Trophoblast cell (in vitro differentiated cells and primary cell): Measurements from ENCODE around the gene RABGAP1.

Experiments
- DNase-seq, 2 donors: peaks; one replicate each; pipeline ENCODE4 v3.0.0-alpha.2; 2016
- H2AFZ ChIP-seq: 2 replicates; pipeline ENCODE4 v1.6.1; 2013; ENCODE audit warnings: low read length, moderate library complexity, mild to moderate bottlenecking; ENCODE audit not compliant: insufficient read depth, poor library complexity
- H2AK5ac ChIP-seq: 2 replicates; pipeline ENCODE4 v1.6.1; 2013; ENCODE audit warnings: mild to moderate bottlenecking, low read length
- H2BK120ac ChIP-seq: 2 replicates; pipeline ENCODE4 v1.6.1; 2013; ENCODE audit warnings: low read length, mild to moderate bottlenecking, moderate library complexity; ENCODE audit not compliant: insufficient read depth, poor library complexity
- H2BK12ac ChIP-seq: 2 replicates; pipeline ENCODE4 v1.6.1; 2013; ENCODE audit warnings: mild to moderate bottlenecking, low read length, moderate library complexity
- H2BK5ac ChIP-seq: 2 replicates; pipeline ENCODE4 v1.6.1; 2013; ENCODE audit warnings: low read length, low read depth, moderate library complexity, mild to moderate bottlenecking; ENCODE audit not compliant: poor library complexity
- H3K14ac ChIP-seq: 2 replicates; pipeline ENCODE4 v1.6.1; 2013; ENCODE audit warnings: mild to moderate bottlenecking, low read length
- H3K18ac ChIP-seq: 2 replicates; pipeline ENCODE4 v1.6.1; 2013; ENCODE audit warnings: mild to moderate bottlenecking, low read length
- H3K23ac ChIP-seq: 2 replicates; pipeline ENCODE4 v1.6.1; 2013; ENCODE audit warnings: low read length
- H3K27ac ChIP-seq: 2 replicates; pipeline ENCODE4 v1.5.1; 2013; ENCODE audit warnings: low read depth, mild to moderate bottlenecking, inconsistent platforms, low read length, moderate library complexity
- H3K27me3 ChIP-seq: 2 replicates; pipeline ENCODE4 v1.6.1; 2013; ENCODE audit warnings: inconsistent platforms, mild to moderate bottlenecking, low read length, moderate library complexity; ENCODE audit not compliant: insufficient read depth
- H3K36me3 ChIP-seq, 2 experiments: 1 replicate in 1 of 2; 2 replicates in 1 of 2; pipeline ENCODE4 v1.6.1; 2013; ENCODE audit warnings: low read length in 2 of 2, mild to moderate bottlenecking in 2 of 2, moderate library complexity in 1 of 2; ENCODE audit not compliant: insufficient read depth in 2 of 2, control insufficient read depth in 1 of 2
- H3K4ac ChIP-seq: 2 replicates; pipeline ENCODE4 v1.6.1; 2013; ENCODE audit warnings: low read depth, mild to moderate bottlenecking, low read length, moderate library complexity
- H3K4me1 ChIP-seq, 2 experiments: 1 replicate in 1 of 2; 2 replicates in 1 of 2; pipeline ENCODE4 v1.6.1; 2013; ENCODE audit warnings: low read length in 2 of 2, mild to moderate bottlenecking in 2 of 2, moderate library complexity in 1 of 2; ENCODE audit not compliant: insufficient read depth in 2 of 2, control insufficient read depth in 1 of 2
- H3K4me2 ChIP-seq: 2 replicates; pipeline ENCODE4 v1.6.1; 2013; ENCODE audit warnings: inconsistent platforms, mild to moderate bottlenecking, low read length, moderate library complexity
- H3K4me3 ChIP-seq: 2 replicates; pipeline ENCODE4 v1.5.1; 2013; ENCODE audit warnings: mild to moderate bottlenecking, low read depth, low read length, inconsistent platforms
- H3K79me1 ChIP-seq: one replicate; pipeline ENCODE4 v1.6.1; 2013; ENCODE audit warnings: low read length
- H3K79me2 ChIP-seq: 2 replicates; pipeline ENCODE4 v1.6.1; 2013; ENCODE audit warnings: low read length, mild to moderate bottlenecking; ENCODE audit not compliant: control insufficient read depth, insufficient read depth, poor library complexity
- H3K9ac ChIP-seq: 2 replicates; pipeline ENCODE4 v1.6.1; 2013; ENCODE audit warnings: mild to moderate bottlenecking, low read length
- H3K9me3 ChIP-seq: 2 replicates; pipeline ENCODE4 v1.6.1; 2013; ENCODE audit warnings: low read depth, mild to moderate bottlenecking, control low read depth, inconsistent platforms, low read length; ENCODE audit not compliant: insufficient read depth
- H4K12ac ChIP-seq: 2 replicates; pipeline ENCODE4 v1.6.1; 2013; ENCODE audit warnings: low read depth, mild to moderate bottlenecking, low read length, moderate library complexity
- H4K8ac ChIP-seq: 2 replicates; pipeline ENCODE4 v1.6.1; 2013; ENCODE audit warnings: low read depth, mild to moderate bottlenecking, low read length, moderate library complexity
- H4K91ac ChIP-seq: one replicate; pipeline ENCODE4 v1.6.1; 2013; ENCODE audit warnings: low read depth, mild to moderate bottlenecking, low read length, moderate library complexity
- WGBS: extraction: QIAGEN DNeasy Blood & Tissue Kit; methylation state at CpG from one replicate; pipeline ENCODE4 v1.1.7; 2013; ENCODE audit warnings: missing lambda C conversion rate; ENCODE audit not compliant: insufficient read length, insufficient coverage; ENCODE audit errors: extremely low coverage; 5-methylcytosine and 5-hydroxymethylcytosine counted together

RABGAP1 gene

DNA sequence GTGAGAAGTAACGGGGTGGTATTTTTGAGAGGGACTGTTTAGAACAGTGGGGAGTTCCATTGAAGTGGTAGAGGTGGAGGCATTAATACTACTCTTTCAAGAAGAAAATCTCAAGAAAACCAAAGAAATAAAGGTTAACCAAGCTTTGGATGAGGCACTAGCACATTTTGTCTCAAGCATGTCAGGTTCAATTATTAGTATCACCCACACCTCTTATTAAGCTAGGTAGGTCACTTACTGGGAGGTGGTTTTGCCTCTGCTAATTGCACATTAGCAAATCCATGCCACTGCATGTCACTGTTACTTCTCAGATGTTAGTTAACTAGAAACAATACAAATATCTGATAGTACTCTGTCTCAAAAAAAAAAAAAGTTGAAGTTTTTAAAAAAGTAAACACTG lies 10.2 kb downstream of the RABGAP1 start:
- WGBS = 100% methylated on average over 1 of the region's 1 CpG

DNA sequence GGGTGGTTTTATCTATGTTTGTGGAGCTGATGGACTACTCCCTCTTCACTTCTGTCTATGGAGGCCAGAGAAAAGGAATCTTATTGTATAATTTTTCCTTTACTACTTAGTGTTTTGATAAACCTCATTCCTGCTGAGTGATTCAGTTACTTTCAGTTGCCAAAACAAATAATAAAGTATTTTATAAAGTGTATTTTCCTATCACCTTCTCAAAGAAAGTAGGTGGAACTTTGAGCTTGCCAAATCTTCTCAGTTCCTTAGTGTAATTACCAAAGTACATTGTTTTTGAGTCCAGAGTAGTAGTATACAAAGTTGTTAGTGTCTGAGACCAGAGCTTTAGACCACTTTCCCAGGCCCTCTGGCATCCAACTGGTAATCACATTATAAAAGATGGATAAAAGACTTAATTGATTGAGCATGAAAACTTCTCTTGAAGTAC lies 13.5 kb downstream of the RABGAP1 start:
- Histone ChIP-seq H3K36me3 (peaks cover 2% of the 10 kb centered on the region in 2 experiments), H3K4me2 (no peak overlapping the region), H3K4ac (no peak overlapping the region), H2BK12ac (no peak overlapping the region), H3K4me3 (no peak overlapping the region), H3K27ac (no peak overlapping the region), H3K18ac (no peak overlapping the region), H4K12ac (no peak overlapping the region), H3K79me2 (no peaks in the 10 kb centered on the region), H3K27me3 (no peaks in the 10 kb centered on the region), H3K9me3 (no peaks in the 10 kb centered on the region), H2AK5ac (no peak overlapping the region), H3K9ac (no peak overlapping the region), H2BK120ac (no peak overlapping the region), H3K14ac (no peak overlapping the region), H3K4me1 (no peaks in the 10 kb centered on the region), H4K91ac (no peak overlapping the region), H4K8ac (no peak overlapping the region), H3K79me1 (no peaks in the 10 kb centered on the region), H2AFZ (no peak overlapping the region), H3K23ac (no peak overlapping the region), H2BK5ac (no peak overlapping the region)
- no peak for DNase-seq

More for the DNA sequence above, 10.2 kb downstream of the RABGAP1 start:
- no peak overlapping the region for H3K27ac ChIP-seq
- no peaks in the 10 kb centered on the region for H3K4me1 ChIP-seq
- peaks cover 2% of the 10 kb centered on the region for H3K79me2 ChIP-seq
- no peak overlapping the region for H4K12ac ChIP-seq
- no peaks in the 10 kb centered on the region for H3K79me1 ChIP-seq
- no peaks in the 10 kb centered on the region for H3K27me3 ChIP-seq
- no peak overlapping the region for H4K91ac ChIP-seq
- no peak overlapping the region for H3K4me3 ChIP-seq
- H3K4me2 ChIP-seq = no peak overlapping the region
- no peaks in the 10 kb centered on the region for H3K9me3 ChIP-seq
- no peak overlapping the region for H2BK5ac ChIP-seq
- H2AFZ ChIP-seq = no peak overlapping the region
- no peak overlapping the region for H2BK12ac ChIP-seq
- H3K18ac ChIP-seq = no peak overlapping the region
- H4K8ac ChIP-seq = no peak overlapping the region
- H3K36me3 ChIP-seq = no peaks in the 10 kb centered on the region
- no peak overlapping the region for H2AK5ac ChIP-seq
- no peak for DNase-seq
- H3K23ac ChIP-seq = no peak overlapping the region
- H2BK120ac ChIP-seq = no peak overlapping the region
- no peak overlapping the region for H3K9ac ChIP-seq
- peak overlapping the region; percentile 52 for H3K4ac ChIP-seq
- no peak overlapping the region for H3K14ac ChIP-seq

DNA sequence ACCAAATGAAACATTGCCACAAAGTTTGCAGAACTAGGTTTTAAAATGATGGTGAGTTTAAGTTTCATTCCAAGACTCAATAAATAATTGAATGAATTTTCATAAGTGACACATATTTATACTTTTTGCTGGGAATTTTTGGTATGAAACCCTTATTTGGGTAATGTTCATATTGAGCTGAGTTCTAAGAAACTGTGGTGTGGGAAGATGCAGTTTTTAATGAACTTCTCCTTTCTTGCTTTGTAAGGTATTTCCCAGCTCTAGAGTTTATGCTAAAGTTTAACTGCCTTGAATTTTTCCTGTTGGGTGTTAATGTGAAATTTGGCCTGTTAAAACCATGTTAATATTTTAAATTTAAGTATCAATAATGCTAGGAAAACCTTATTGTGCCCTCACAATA lies 15.1 kb downstream of the RABGAP1 start:
- no peak for DNase-seq
- H3K79me2 ChIP-seq = no peaks in the 10 kb centered on the region
- no peak overlapping the region for H2BK5ac ChIP-seq
- no peak overlapping the region for H2AFZ ChIP-seq
- no peak overlapping the region for H3K9ac ChIP-seq
- H2BK120ac ChIP-seq = no peak overlapping the region
- no peak overlapping the region for H2BK12ac ChIP-seq
- no peak overlapping the region for H3K4me2 ChIP-seq
- no peak overlapping the region for H3K4ac ChIP-seq
- H4K91ac ChIP-seq = no peak overlapping the region
- no peak overlapping the region for H4K8ac ChIP-seq
- no peaks in the 10 kb centered on the region for H3K27me3 ChIP-seq
- H3K14ac ChIP-seq = no peak overlapping the region
- H3K23ac ChIP-seq = no peak overlapping the region
- no peak overlapping the region for H3K18ac ChIP-seq
- no peaks in the 10 kb centered on the region for H3K9me3 ChIP-seq
- H3K36me3 ChIP-seq = peaks cover 2 to 5% of the 10 kb centered on the region in 2 experiments
- no peak overlapping the region for H3K4me3 ChIP-seq
- H4K12ac ChIP-seq = no peak overlapping the region
- no peaks in the 10 kb centered on the region for H3K79me1 ChIP-seq
- no peak overlapping the region for H3K27ac ChIP-seq
- no peak overlapping the region for H2AK5ac ChIP-seq
- H3K4me1 ChIP-seq = no peaks in the 10 kb centered on the region

DNA sequence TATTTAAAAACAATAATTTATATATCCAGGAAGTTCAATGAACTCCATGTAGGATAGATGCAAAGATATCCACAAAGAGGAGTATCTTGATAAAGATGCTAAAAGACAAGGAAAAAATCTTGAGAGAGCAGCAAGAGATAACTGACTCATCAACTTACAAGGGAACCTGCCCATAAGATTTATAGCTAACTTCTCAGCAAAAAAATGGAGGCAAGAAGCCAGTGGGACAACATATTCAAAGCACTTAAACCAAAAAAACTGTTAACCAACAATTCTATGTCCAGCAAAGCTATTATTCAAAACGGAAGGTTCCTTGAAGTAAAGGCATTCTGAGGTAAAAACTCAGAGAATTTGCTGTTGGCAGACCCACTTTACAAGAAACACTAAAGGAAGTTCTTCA lies 20.3 kb downstream of the RABGAP1 start:
- no CpG with 5 or more reads among the region's 1 CpG for WGBS
- H3K18ac ChIP-seq = no peak overlapping the region

More for the DNA sequence above, 20.3 kb downstream of the RABGAP1 start:
- H4K8ac ChIP-seq = no peak overlapping the region
- no peak overlapping the region for H3K23ac ChIP-seq
- no peak overlapping the region for H3K9ac ChIP-seq
- no peak overlapping the region for H3K27ac ChIP-seq
- no peak overlapping the region for H2AK5ac ChIP-seq
- no peak overlapping the region for H3K4ac ChIP-seq
- no peak overlapping the region for H3K14ac ChIP-seq
- H3K4me2 ChIP-seq = no peak overlapping the region
- H3K4me1 ChIP-seq = no peaks in the 10 kb centered on the region
- DNase-seq = no peak
- no peak overlapping the region for H2AFZ ChIP-seq
- H3K79me2 ChIP-seq = no peaks in the 10 kb centered on the region
- no peaks in the 10 kb centered on the region for H3K79me1 ChIP-seq
- no peaks in the 10 kb centered on the region for H3K27me3 ChIP-seq
- no peak overlapping the region for H2BK120ac ChIP-seq
- no peak overlapping the region for H4K91ac ChIP-seq
- H2BK5ac ChIP-seq = no peak overlapping the region
- H3K9me3 ChIP-seq = no peaks in the 10 kb centered on the region
- H3K4me3 ChIP-seq = no peak overlapping the region
- no peak overlapping the region for H2BK12ac ChIP-seq
- H3K36me3 ChIP-seq = peaks cover 2 to 7% of the 10 kb centered on the region in 2 experiments
- no peak overlapping the region for H4K12ac ChIP-seq
